Left renal pelvis (tissue), 4 donors: ENCODE results near the gene TRIM54. TPM values are rescaled to one million over a fixed set of nuclear protein-coding genes. Genes with fewer than 3 reads are reported as not detected.
A peak's percentile ranks its signal among the peaks of the same experiment; 100 is the strongest.
"Not testable (repeated sequence)": the region's sequence is repeated elsewhere in the genome, so short reads cannot be mapped to it uniquely, and the experiment has no call there.

Experiments used
- DNase-seq, 4 donors: peaks; one replicate each; pipeline ENCODE4 v3.0.0-alpha.2; 2013; ENCODE audit warnings: low read depth in 4 of 4, low spot score in 3 of 4
- polyA plus RNA-seq, 4 donors: library from polyadenylated mRNA; unstranded; fragments of 120-200 nt; gene quantifications; one replicate each; pipeline ENCODE4 v1.2.1, GENCODE V29; 2013; ENCODE audit not compliant: insufficient read length in 4 of 4

The TRIM54 gene
- polyA plus RNA-seq, 4 donors = 0.07 to 6.4 (median 3.9) TPM

GRCh38 chr2:27307545-27308358 is 25.5 kb downstream of the TRIM54 start:
- no peak for DNase-seq

- peak in 2 of 4 donors; percentile 62 to 67 for DNase-seq
Measured at GRCh38 chr2:27308359-27308881, 26.2 kb downstream of the TRIM54 start, which contains the start of gene UCN. Gene UCN, minus strand, starts transcription at chr2:27308445. Its CDS starts 550 bp downstream, at chr2:27307895.

GRCh38 chr2:27309651-27310050 is 27.4 kb downstream of the TRIM54 start:
- no peak for DNase-seq

DNA sequence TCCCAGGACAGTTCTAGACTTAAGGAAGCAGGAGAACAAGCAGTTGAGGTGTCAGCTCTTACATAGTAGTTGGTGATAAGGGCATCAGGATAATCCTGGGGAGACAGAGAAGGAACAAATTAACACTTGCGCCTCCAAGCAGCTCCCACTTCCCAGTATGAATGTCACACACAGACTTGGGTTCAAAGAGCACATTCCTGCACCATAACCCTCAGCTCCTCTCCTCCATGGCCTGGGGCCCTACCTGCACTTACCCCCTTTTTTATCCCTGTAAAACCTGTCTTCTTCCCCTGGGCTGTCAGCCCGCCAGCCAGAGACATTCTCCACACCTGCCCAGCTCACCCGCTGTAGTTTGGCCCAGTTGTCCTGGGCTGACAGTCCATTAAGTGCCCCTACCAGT is 29.9 kb downstream of the TRIM54 start:
- DNase-seq = no peak

DNA sequence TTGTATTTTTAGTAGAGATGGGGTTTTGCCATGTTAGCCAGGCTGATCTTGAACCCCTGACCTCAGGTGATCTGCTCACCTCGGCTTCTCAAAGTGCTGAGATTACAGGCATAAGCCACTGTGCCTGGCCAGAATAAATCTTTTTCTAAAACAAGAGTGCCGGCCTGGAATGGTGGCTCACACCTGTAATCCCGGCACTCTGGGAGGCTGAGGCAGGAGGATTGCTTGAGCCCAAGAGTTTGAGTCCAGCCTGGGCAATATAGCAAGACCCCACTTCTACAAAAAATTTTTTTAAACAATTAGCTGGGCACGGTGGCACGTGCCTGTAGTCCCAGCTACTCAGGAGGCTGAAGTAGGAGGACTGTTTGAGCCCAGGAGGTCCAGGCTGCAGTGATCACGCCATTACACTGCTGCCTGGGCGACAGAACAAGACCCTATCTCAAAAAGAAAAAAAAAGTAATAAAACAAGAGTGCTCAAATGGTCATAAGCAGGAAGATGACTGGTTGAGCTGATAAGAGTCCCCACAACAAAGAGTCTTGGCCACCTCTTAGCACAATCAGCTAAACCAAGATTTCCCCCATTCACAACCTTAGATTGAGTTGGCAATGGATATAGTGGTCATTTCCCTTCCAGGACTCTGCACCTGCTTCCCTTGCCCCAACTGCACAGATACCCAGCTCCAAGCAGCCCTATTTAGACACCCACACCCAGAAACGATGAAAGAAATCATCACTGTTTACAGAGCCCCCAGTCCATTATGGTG is 31.8 kb downstream of the TRIM54 start:
- no peak for DNase-seq

DNA sequence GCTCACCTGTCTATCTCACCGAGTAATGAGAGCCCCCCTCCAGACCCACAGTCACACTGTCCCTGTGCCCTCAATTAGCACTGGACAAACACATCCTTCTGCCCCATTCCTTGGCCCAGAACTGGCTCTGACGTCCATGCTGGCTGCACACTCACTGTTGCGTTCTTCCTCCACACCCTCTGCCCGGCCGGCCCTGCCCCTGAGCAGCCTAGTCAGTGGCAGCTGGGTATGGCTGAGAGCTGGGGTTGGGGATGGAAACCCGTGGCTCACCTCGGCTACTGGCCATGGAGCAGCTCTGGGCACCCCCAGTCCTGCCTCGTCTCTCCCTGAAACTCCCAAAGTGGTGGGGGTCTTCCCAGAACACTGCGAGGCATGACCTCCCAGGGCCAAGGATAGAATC is 32.5 kb downstream of the TRIM54 start:
- no peak for DNase-seq

DNA sequence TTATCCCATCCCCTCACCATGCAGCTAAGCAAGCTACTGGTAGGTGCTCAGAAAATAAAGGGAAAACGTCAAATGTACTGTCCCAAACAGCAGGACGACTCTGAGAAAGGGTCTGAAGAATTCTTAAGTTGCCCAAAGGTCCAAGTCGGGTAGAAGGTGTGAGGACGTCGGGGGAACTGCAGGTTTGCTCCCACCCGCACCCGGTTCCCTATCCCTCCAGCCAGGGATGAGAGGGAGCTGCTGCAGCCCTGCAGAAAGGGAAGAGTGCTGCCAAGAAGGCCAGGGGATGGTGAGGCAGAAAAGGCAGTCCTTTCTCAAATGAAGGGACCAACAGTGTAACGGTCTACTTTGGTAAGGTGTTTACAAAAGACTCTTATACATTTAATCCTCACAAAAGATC is 32.9 kb downstream of the TRIM54 start:
- DNase-seq = no peak

DNA sequence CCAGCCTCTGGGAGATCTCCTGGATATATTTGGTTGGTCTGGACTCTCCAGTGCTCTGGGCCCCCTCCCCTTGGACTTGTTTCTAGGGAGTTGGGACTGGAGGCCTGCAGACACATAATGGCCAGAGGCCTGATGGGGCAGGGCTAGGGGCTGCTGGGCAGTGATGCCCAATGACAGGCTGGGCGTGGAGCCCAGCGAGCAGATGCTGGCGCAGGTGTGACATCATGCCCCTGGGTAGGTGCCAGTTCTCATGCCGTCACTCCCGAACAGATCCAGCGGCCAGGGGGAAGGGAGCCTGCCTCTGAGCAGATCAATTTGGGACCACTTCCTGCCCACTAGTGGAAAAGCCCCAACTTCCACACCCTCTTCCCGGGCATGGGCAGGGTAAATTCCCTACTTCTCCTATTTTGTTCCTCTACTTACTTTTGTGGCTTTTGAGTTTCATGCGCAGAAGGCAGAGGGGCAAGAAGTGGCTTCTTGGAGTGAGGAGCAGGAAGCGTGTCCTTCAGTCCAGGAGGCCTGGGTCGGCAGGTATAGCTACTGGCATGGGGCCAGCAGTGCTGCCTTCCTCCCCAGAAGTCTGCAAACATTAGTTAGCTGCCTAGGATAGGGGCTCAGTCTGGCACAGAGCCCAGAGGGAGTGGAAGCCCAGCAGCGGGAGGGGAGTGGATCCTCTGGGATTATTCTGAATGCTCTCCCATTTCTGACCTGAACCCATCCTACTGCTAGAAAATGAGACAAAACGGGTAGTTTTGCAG is 34.6 kb downstream of the TRIM54 start:
- no peak for DNase-seq

GRCh38 chr2:27319839-27320238 is 37.6 kb downstream of the TRIM54 start:
- DNase-seq = not testable (repeated sequence)

GRCh38 chr2:27320958-27321543 is 38.8 kb downstream of the TRIM54 start:
- DNase-seq = no peak

DNA sequence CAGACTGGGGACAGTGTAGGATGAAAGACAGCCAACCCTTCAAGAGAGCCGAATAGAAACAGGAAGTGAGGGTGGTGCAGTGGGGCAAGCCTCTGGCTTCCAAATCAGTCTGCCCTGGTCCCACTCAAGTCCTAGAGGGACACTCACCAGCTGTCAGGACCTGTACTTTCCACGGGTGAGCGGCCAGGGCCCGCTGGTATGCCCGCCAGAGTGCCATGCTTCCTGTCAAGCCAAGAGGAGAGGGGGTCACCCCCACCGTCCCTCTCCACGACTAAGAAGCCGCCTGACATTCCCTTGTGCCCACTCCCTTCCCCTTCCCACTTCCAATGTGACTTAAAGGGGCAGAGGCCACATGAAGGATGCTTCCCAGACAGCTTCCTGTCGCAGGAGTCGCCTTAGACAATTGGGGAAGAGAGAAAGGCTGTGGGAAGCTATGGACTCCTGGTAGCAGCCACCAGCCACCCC is 40.1 kb downstream of the TRIM54 start:
- DNase-seq = no peak

- peak; percentile 75 to 89 (median 82) for DNase-seq
Measured at GRCh38 chr2:27322766-27323595, 40.8 kb downstream of the TRIM54 start, which contains the start of gene MPV17. Gene MPV17, minus strand, starts transcription at chr2:27323097. Its CDS starts 580 bp downstream, at chr2:27322517.

GRCh38 chr2:27323596-27324285 is 41.5 kb downstream of the TRIM54 start:
- DNase-seq = no peak

GRCh38 chr2:27324720-27325119 is 42.5 kb downstream of the TRIM54 start:
- DNase-seq = no peak

GRCh38 chr2:27335311-27335710 is 53.1 kb downstream of the TRIM54 start:
- DNase-seq = no peak

DNA sequence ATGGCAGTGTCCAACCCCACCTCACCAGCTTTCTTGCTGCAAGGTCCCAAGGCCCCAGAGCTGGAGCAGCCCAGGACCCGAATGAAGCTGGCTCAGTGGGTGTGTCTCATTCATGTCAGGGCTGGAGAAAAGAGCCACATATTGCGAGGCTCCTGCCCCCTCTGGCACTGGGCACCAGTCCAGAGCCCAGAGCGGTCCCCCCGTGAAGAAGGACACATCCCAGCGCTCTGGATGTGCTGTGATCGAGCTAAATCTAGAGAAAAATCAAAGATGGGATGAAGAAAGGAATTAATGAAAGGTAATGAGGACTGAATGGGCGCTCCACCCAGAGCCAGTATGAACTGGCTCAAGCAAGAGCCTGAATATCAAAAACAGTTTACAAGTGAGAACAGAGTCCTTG is 53.9 kb downstream of the TRIM54 start:
- DNase-seq = no peak

- no peak for DNase-seq
Measured at GRCh38 chr2:27347641-27348040, 65.4 kb downstream of the TRIM54 start.

GRCh38 chr2:27350106-27350693 is 68.0 kb downstream of the TRIM54 start:
- DNase-seq = no peak
